IPS-15b (cell line): ENCODE results near the gene MEAF6.
A peak's percentile ranks its signal among the peaks of the same experiment; 100 is the strongest.
"Not testable (repeated sequence)": the region's sequence is repeated elsewhere in the genome, so short reads cannot be mapped to it uniquely, and the experiment has no call there.

ENCODE experiments used
- H3K27me3 ChIP-seq: one replicate; pipeline ENCODE4 v1.6.1; 2013; ENCODE audit warnings: low read length; ENCODE audit not compliant: control insufficient read depth, insufficient read depth
- H3K36me3 ChIP-seq: one replicate; pipeline ENCODE4 v1.6.1; 2013; ENCODE audit warnings: low read length; ENCODE audit not compliant: control insufficient read depth, insufficient read depth
- H3K4me1 ChIP-seq: one replicate; pipeline ENCODE4 v1.6.1; 2013; ENCODE audit warnings: mild to moderate bottlenecking, low read length; ENCODE audit not compliant: control insufficient read depth, insufficient read depth
- H3K4me3 ChIP-seq: one replicate; pipeline ENCODE4 v1.5.1; 2013; ENCODE audit warnings: low read depth, low read length
- H3K9ac ChIP-seq: one replicate; pipeline ENCODE4 v1.6.1; 2013; ENCODE audit warnings: low read depth, mild to moderate bottlenecking, low read length
- H3K9me3 ChIP-seq: one replicate; pipeline ENCODE4 v1.6.1; 2013; ENCODE audit warnings: mild to moderate bottlenecking, low read length; ENCODE audit not compliant: control insufficient read depth, insufficient read depth

MEAF6 gene

GRCh38 chr1:37553598-37553926, 39.0 kb upstream of the MEAF6 start:
- H3K27me3 ChIP-seq = no peaks in the 10 kb centered on the region
- H3K9ac ChIP-seq = peak overlapping the region; percentile 77
- no peaks in the 10 kb centered on the region for H3K9me3 ChIP-seq
- peak overlapping the region; percentile 93 for H3K4me3 ChIP-seq
- H3K36me3 ChIP-seq = no peaks in the 10 kb centered on the region
- peaks cover 6% of the 10 kb centered on the region for H3K4me1 ChIP-seq

DNA sequence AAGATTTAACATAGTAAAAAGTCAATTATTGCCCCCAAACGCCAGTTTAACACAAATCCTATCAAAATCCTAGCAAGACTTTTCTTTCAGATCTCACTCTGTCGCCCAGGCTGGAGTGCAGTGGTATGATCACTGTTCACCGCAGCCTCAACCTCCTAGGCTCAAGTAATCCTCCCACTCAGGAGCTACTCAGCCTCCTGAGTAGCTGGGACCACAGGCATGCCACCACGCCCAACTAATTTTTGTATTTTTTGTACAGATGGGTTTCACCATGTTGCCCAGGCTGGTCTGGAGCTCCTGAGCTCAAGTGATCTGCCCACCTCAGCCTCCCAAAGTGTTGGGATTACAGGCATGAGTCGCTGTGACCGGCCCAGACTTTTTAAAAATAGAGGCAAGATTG, 34.8 kb upstream of the MEAF6 start:
- Histone ChIP-seq H3K27me3 (no peaks in the 10 kb centered on the region), H3K9me3 (no peaks in the 10 kb centered on the region), H3K36me3 (peaks cover 6% of the 10 kb centered on the region), H3K4me1 (peaks cover 3% of the 10 kb centered on the region), H3K9ac (no peak overlapping the region), H3K4me3 (no peak overlapping the region)

- H3K4me3 ChIP-seq = no peak overlapping the region
- peaks cover 6% of the 10 kb centered on the region for H3K36me3 ChIP-seq
Observed at GRCh38 chr1:37545019-37545418, 30.5 kb upstream of the MEAF6 start.

GRCh38 chr1:37544530-37544929, 30.0 kb upstream of the MEAF6 start:
- peaks cover 7% of the 10 kb centered on the region for H3K36me3 ChIP-seq
- H3K27me3 ChIP-seq = no peaks in the 10 kb centered on the region
- H3K9ac ChIP-seq = no peak overlapping the region
- H3K9me3 ChIP-seq = no peaks in the 10 kb centered on the region
- H3K4me1 ChIP-seq = no peaks in the 10 kb centered on the region
- no peak overlapping the region for H3K4me3 ChIP-seq

More at GRCh38 chr1:37545019-37545418, 30.5 kb upstream of the MEAF6 start:
- Histone ChIP-seq H3K9me3 (no peaks in the 10 kb centered on the region), H3K4me1 (no peaks in the 10 kb centered on the region), H3K27me3 (no peaks in the 10 kb centered on the region), H3K9ac (no peak overlapping the region)

- H3K9ac ChIP-seq = no peak overlapping the region
- H3K9me3 ChIP-seq = no peaks in the 10 kb centered on the region
- H3K36me3 ChIP-seq = peaks cover 23% of the 10 kb centered on the region
- H3K4me3 ChIP-seq = no peak overlapping the region
- H3K4me1 ChIP-seq = no peaks in the 10 kb centered on the region
- no peaks in the 10 kb centered on the region for H3K27me3 ChIP-seq
Observed at GRCh38 chr1:37540036-37540785, 25.6 kb upstream of the MEAF6 start.

- H3K9ac ChIP-seq, H3K9me3 ChIP-seq, H3K4me1 ChIP-seq, H3K27me3 ChIP-seq, H3K4me3 ChIP-seq: not testable (repeated sequence)
- H3K36me3 ChIP-seq = peaks cover 20% of the 10 kb centered on the region
Observed at GRCh38 chr1:37539154-37539553, 24.6 kb upstream of the MEAF6 start.

DNA sequence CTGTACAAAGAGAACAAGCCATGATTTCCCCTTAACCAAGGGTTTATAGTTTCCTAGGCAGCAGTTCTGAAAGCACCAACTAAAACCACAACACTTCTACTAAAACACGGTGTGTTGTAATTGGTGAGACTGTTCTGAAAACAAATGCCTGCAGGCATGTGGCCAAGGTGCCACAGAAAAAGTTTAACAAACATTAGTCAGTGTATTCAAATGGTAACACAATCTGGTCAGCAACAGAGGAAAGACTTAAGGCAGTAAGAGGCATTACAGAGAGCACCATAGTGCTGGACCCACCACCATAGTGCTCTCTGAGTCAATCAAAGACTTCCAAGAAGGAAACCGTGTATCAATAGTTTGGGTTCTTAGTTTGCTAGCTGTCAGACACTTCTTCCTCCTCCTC, 22.8 kb upstream of the MEAF6 start:
- Histone ChIP-seq H3K36me3 (peaks cover 20% of the 10 kb centered on the region), H3K9ac (no peak overlapping the region), H3K4me3 (no peak overlapping the region), H3K4me1 (no peaks in the 10 kb centered on the region), H3K9me3 (no peaks in the 10 kb centered on the region), H3K27me3 (no peaks in the 10 kb centered on the region)

- Histone ChIP-seq H3K4me1 (no peaks in the 10 kb centered on the region), H3K4me3 (no peak overlapping the region), H3K9ac (no peak overlapping the region), H3K9me3 (no peaks in the 10 kb centered on the region), H3K36me3 (peaks cover 8% of the 10 kb centered on the region), H3K27me3 (no peaks in the 10 kb centered on the region)
Observed at GRCh38 chr1:37533317-37534093, 18.9 kb upstream of the MEAF6 start.

DNA sequence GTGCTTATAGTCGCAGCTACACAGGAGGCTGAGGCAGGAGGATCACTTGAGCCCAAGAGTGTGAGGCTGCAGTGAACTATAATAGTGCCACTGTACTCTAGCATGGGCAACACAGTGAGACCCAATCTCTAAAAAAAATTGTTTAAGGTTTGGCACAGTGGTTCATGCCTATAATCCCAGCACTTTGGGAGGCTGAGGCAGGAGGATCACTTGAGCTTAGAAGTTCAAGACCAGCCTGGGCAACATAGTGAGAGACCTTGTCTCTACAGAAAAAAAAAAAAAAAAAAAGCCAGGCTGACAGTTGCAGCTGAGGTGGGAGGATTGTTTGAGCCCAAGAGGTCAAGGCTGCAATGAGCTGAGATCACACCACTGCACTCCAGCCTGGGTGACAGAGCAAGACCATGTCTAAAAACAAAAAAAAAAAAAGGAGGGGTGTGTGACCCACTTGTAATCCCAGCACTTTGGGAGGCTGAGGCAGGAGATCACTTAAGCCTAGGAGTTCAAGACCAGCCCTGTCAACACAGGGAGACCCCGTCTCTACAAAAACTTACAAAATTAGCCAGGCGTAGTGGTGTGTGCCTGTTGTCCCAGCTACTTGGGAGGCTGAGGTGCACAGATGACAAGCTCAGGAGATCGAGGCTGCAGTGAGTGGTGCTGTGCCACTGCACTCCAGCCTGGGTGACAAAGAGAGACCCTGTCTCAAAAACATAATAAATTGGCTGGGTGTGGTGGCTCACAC, 18.0 kb upstream of the MEAF6 start:
- not testable (repeated sequence) for H3K36me3 ChIP-seq, H3K27me3 ChIP-seq, H3K4me3 ChIP-seq

DNA sequence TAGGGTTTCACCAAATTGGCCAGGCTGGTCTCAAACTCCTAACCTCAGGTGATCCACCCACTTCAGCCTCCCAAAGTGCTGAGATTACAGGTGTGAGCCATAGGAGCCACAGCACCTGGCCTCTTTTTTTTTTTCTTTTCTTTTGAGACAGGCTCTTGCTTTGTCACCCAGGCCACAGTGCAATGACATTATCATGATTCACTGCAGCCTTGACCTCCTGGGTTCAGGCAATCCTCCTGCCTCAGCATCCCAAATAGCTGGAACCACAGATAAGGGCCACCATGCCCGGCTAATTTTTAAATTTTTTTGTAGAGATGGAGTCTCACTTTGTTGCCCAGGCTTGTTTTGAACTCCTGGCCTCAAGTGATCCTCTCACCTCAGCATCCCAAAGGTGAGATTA, 15.3 kb upstream of the MEAF6 start:
- H3K36me3 ChIP-seq = not testable (repeated sequence)

More for the DNA sequence above, 18.0 kb upstream of the MEAF6 start:
- H3K9ac ChIP-seq, H3K4me1 ChIP-seq, H3K9me3 ChIP-seq: not testable (repeated sequence)

GRCh38 chr1:37519613-37520012, 5.0 kb upstream of the MEAF6 start:
- Histone ChIP-seq H3K4me1 (no peaks in the 10 kb centered on the region), H3K36me3 (no peaks in the 10 kb centered on the region), H3K9ac (no peak overlapping the region), H3K9me3 (no peaks in the 10 kb centered on the region), H3K27me3 (peaks cover 6% of the 10 kb centered on the region), H3K4me3 (no peak overlapping the region)

More for the DNA sequence above, 15.3 kb upstream of the MEAF6 start:
- not testable (repeated sequence) for H3K27me3 ChIP-seq, H3K4me1 ChIP-seq, H3K9ac ChIP-seq, H3K4me3 ChIP-seq, H3K9me3 ChIP-seq

DNA sequence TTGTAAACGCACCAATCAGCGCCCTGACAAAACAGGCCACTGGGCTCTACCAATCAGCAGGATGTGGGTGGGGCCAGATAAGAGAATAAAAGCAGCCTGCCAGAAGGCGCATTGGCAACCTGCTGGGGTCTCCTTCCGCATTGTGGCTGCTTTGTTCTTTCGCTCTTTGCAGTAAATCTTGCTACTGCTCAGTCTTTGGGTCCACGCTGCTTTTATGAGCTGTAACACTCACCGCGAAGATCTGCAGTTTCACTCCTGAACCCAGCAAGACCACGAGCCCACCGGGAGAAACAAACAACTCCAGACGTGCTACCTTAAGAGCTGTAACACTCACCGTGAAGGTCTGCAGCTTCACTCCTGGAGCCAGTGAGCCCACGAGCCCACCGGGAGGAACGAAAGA, 4.4 kb upstream of the MEAF6 start:
- H3K9me3 ChIP-seq, H3K36me3 ChIP-seq, H3K4me1 ChIP-seq, H3K9ac ChIP-seq, H3K4me3 ChIP-seq, H3K27me3 ChIP-seq: not testable (repeated sequence)
